ENCODE results near the gene TSHZ3.

TSHZ3 gene

GRCh38 chr19:31233295-31233800 lies 115.9 kb downstream of the TSHZ3 start:
- no peak for TF ChIP-seq CTCF (conservative IDR thresholded peaks at IDR 0.05; ENCODE audit: low read length)
- no peak for DNase-seq (ENCODE audit: low read depth)

GRCh38 chr19:31232871-31233270 lies 116.4 kb downstream of the TSHZ3 start:
- peak; percentile 97 for DNase-seq (ENCODE audit: low read depth)
- TF ChIP-seq CTCF (conservative IDR thresholded peaks at IDR 0.05; ENCODE audit: low read length) = no peak

More at GRCh38 chr19:31233295-31233800, 115.9 kb downstream of the TSHZ3 start:
- no peak overlapping the region for H3K4me3 ChIP-seq (ENCODE audit: low read length)

GRCh38 chr19:31232180-31232579 lies 117.1 kb downstream of the TSHZ3 start:
- TF ChIP-seq CTCF (conservative IDR thresholded peaks at IDR 0.05; ENCODE audit: low read length) = no peak; the same call in 1 of the 2 replicates
- H3K4me3 ChIP-seq (ENCODE audit: low read length) = no peak overlapping the region
- peak; percentile 48 for DNase-seq (ENCODE audit: low read depth)

More at GRCh38 chr19:31232871-31233270, 116.4 kb downstream of the TSHZ3 start:
- H3K4me3 ChIP-seq (ENCODE audit: low read length) = no peak overlapping the region

GRCh38 chr19:31231237-31231636 lies 118.0 kb downstream of the TSHZ3 start:
- H3K4me3 ChIP-seq (ENCODE audit: low read length) = no peak overlapping the region
- TF ChIP-seq CTCF (conservative IDR thresholded peaks at IDR 0.05; ENCODE audit: low read length) = no peak
- DNase-seq (ENCODE audit: low read depth) = peak; percentile 33

- H3K4me3 ChIP-seq (ENCODE audit: low read length) = no peak overlapping the region
- no peak for TF ChIP-seq CTCF (conservative IDR thresholded peaks at IDR 0.05; ENCODE audit: low read length)
- DNase-seq (ENCODE audit: low read depth) = peak; percentile 82
These were observed 122.9 kb downstream of the TSHZ3 start for GRCh38 chr19:31226151-31226935.
